ENCODE measurements around the gene IGF2. TPM values are rescaled to one million over a fixed set of nuclear protein-coding genes. Genes with fewer than 3 reads are reported as not detected.

IGF2 gene
- total and polyA plus RNA-seq, 2 of the 8 experiments (the other 6 are each of a cell fraction or from before 2014, with no cell fraction given), result 0.74 to 1.5 TPM

GRCh38 chr11:2088284-2088683 is 50.9 kb downstream of the IGF2 start (continued):
- TF ChIP-seq, protein P1, sequence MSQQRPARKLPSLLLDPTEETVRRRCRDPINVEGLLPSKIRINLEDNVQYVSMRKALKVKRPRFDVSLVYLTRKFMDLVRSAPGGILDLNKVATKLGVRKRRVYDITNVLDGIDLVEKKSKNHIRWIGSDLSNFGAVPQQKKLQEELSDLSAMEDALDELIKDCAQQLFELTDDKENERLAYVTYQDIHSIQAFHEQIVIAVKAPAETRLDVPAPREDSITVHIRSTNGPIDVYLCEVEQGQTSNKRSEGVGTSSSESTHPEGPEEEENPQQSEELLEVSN (IDR thresholded peaks at IDR 0.05), result no peak
- no peak for TF ChIP-seq RBBP5 (IDR thresholded peaks at IDR 0.05; ENCODE audit: borderline replicate concordance, low read depth, low read length)
- no peak for TF ChIP-seq EP300 (IDR thresholded peaks at IDR 0.05; ENCODE audit: borderline replicate concordance in 1 of 2, low read depth in 2 of 2, low read length in 2 of 2)

Data from H1 (cell line).